HL-60 (cell line): ENCODE results near the gene SH3RF2.

Experiments
- CTCF ChIP-seq: IDR thresholded peaks from one replicate; pipeline ENCODE4 v1.5.1; 2011; ENCODE audit warnings: low read length, control low read depth, inconsistent platforms; ENCODE audit not compliant: insufficient read depth
- GABPA ChIP-seq: IDR thresholded peaks from 2 replicates; pipeline ENCODE4 v1.6.1; 2012; ENCODE audit warnings: low read depth

DNA sequence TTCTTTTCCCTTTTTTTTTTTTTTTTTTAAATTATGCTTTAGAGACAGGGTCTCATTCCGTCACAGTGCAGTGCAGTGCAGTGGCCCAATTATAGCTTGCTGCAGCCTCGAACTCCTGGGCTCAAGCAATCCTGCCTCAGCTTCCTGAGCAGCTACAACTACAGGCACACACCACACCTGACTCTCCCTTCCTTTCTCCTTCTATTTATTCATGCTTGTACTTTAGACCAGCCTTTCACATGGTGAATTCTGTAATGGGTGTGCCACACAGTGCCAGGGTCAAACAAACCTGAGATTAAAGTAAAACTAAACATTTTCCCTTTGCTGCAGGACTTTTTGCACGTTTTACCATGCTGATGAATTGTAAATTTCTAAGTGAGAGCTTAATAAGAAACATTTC lies 8.0 kb downstream of the SH3RF2 start:
- TF ChIP-seq GABPA (no peak), CTCF (no peak)
